Mesodermal cell (in vitro differentiated cells): ENCODE data around the gene POU6F2.

Experiments used
- H3K27ac ChIP-seq: 2 replicates; pipeline ENCODE4 v1.7.0; 2013; ENCODE audit warnings: mild to moderate bottlenecking, low read depth, low read length, moderate library complexity; ENCODE audit not compliant: severe bottlenecking
- H3K36me3 ChIP-seq: 2 replicates; pipeline ENCODE4 v1.7.1; 2013; ENCODE audit warnings: mild to moderate bottlenecking, low read length, moderate library complexity; ENCODE audit not compliant: control insufficient read depth, insufficient read depth
- H3K4me1 ChIP-seq: one replicate; pipeline ENCODE4 v1.7.1; 2013; ENCODE audit warnings: mild to moderate bottlenecking, low read length; ENCODE audit not compliant: insufficient read depth, control insufficient read depth, poor library complexity, severe bottlenecking
- H3K4me3 ChIP-seq: 2 replicates; pipeline ENCODE4 v1.7.0; 2013; ENCODE audit warnings: low read length, control low read depth, mild to moderate bottlenecking; ENCODE audit not compliant: insufficient read depth, poor library complexity, severe bottlenecking; ENCODE audit errors: extremely low read depth
- H3K9me3 ChIP-seq: 2 replicates; pipeline ENCODE4 v1.7.1; 2013; ENCODE audit warnings: mild to moderate bottlenecking, low read length, moderate library complexity; ENCODE audit not compliant: control insufficient read depth
- WGBS, 2 experiments: methylation state at CpG; one replicate each; pipeline ENCODE4 v1.1.5; 2013; ENCODE audit warnings: missing lambda C conversion rate in 2 of 2; ENCODE audit not compliant: insufficient coverage in 2 of 2; 5-methylcytosine and 5-hydroxymethylcytosine counted together

Gene POU6F2

DNA sequence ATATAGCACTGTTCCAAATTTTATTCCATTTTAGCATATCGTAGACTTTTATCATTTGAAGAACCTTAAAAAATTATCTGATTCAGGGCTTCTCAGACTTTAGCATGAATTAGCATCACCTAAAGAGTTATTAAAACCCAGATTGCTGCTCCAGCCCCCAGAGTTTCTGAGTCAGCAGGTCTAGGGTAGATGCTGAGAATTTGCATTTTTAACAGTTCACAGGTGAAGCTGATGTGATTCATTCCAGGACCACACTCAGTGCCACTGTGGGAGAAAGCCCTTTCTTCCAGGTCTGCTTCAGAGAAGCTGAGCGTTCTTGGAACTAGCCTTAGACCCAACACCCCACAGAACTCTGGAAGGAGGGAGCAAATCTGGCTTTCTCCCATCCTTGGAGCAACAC is 414.4 kb downstream of the POU6F2 start:
- Histone ChIP-seq H3K36me3 (no peaks in the 10 kb centered on the region), H3K27ac (no peak overlapping the region), H3K4me1 (no peaks in the 10 kb centered on the region), H3K9me3 (no peaks in the 10 kb centered on the region), H3K4me3 (no peak overlapping the region)
- 70 to 100% methylated on average over 1 to 2 of the region's 2 CpGs for WGBS, 2 experiments

DNA sequence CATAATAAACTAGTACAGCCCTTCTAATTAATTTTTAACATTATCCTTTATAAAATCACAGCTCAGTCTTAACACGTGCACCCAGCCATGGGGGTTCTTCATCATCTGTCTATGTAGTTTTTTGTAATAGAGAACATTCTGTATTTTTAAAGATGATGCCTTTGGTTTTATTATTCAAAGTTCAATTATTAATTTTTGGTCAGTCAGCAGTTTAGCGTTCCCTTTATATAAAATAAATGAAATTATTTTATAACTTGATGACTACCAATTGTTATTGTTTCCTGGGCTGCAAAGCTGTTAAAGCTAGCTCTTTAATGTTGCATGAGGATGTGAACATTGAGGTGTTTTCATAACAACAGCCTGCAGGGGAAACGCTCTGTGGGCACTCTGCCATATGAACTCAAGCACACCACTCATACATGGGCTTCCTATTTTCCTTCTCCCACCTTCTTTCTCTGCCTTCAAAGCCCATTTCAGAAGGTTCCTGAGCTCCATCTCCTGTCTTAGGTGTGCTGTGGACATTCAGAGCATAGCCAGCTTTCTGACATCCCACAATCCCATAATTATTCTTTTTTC is 416.5 kb downstream of the POU6F2 start:
- 60 to 83% methylated on average over 1 of the region's 3 CpGs for WGBS, 2 experiments
- no peak overlapping the region for H3K4me3 ChIP-seq
- no peak overlapping the region for H3K27ac ChIP-seq

DNA sequence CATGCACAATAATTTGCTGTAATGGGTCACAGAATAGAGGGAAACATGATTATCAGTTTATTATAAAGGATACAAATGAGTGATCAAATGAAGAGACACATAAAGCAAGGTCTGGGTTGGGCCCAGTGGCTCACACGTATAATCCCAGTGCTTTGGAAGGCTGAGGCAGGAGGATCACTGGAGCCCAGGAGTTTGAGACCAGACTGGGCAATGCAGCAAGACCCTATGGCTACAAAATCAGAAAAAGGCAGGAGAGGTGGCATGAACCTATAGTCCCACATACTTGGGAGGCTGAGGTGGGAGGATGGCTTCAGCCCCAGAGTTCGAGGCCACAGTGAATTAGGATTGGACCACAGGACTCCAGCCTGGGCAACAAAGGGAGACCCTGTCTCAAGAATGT is 421.7 kb downstream of the POU6F2 start:
- WGBS, 2 experiments: 92 to 95% methylated on average over 2 of the region's 2 CpGs
- Histone ChIP-seq H3K4me3 (no peak overlapping the region), H3K9me3 (no peaks in the 10 kb centered on the region), H3K4me1 (no peaks in the 10 kb centered on the region), H3K27ac (no peak overlapping the region), H3K36me3 (no peaks in the 10 kb centered on the region)

More for the DNA sequence above, 416.5 kb downstream of the POU6F2 start:
- no peaks in the 10 kb centered on the region for H3K9me3 ChIP-seq
- no peaks in the 10 kb centered on the region for H3K4me1 ChIP-seq
- no peaks in the 10 kb centered on the region for H3K36me3 ChIP-seq

DNA sequence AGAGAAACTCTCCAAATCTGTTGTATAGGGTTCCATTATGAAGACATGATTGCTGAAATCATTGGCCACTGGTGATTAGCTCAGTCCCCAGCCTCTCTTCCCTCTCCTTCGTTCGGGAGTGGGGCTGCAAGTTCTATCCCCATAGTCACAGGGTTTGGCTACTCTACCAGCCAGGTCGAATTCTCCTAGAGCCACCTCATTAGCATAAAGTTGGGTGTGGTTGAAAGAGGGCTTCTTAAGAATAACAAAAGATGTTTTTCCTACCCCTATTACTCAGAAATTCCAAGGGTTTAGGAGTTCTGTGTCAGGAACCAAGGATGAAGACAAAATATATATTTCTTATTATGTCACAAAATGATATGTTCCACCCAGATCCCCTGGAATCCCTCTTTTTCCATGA is 422.3 kb downstream of the POU6F2 start:
- H3K36me3 ChIP-seq: no peaks in the 10 kb centered on the region
- H3K4me3 ChIP-seq: no peak overlapping the region
- H3K9me3 ChIP-seq: no peaks in the 10 kb centered on the region
- no peaks in the 10 kb centered on the region for H3K4me1 ChIP-seq
- WGBS, 2 experiments: 55% methylated on average over 2 of the region's 3 CpGs; no CpG with 5 or more reads in 1 of the 2 experiments
- no peak overlapping the region for H3K27ac ChIP-seq

DNA sequence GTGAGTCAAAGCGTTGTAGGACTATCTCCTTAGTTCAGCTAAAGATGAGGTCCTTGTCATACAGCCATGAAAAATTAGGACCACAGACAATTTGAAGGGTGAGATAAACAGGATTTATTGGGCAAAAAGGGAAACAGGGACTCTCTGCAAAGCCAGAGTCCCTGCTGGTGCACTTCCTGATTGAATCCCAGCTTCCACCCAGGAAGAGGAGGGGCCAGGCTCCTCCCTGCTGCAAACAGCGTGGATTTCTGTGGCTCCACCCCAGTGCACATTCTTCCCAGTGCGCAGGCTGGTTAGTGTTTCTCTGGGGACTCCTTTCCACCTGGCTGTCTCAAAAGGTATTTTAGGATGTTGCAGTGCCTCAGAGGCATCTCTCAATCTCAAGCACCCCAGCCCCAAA is 423.1 kb downstream of the POU6F2 start:
- H3K9me3 ChIP-seq: no peaks in the 10 kb centered on the region
- H3K4me3 ChIP-seq: no peak overlapping the region
- no peak overlapping the region for H3K27ac ChIP-seq
- 95 to 100% methylated on average over 1 to 3 of the region's 3 CpGs for WGBS, 2 experiments
- H3K4me1 ChIP-seq: no peaks in the 10 kb centered on the region
- no peaks in the 10 kb centered on the region for H3K36me3 ChIP-seq

DNA sequence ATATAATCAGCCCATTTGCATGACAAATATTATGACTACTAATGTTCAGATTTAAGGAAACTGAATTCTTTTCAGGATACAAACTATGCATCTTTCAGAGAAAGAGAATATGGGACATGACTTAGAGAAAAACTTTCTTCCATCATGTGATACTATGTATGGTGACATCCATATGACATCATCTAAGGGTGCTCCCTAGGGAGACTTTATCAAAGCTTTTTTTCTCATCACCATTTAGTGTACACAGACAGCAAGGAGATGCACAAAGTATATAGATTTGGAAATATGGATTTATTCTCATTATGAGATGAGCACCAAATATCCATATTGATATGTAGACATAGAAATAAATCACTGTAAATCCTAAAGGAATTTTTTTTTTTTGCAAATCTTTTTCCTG is 424.3 kb downstream of the POU6F2 start:
- no peaks in the 10 kb centered on the region for H3K9me3 ChIP-seq
- H3K4me3 ChIP-seq: no peak overlapping the region
- H3K4me1 ChIP-seq: no peaks in the 10 kb centered on the region
- H3K36me3 ChIP-seq: no peaks in the 10 kb centered on the region
- no peak overlapping the region for H3K27ac ChIP-seq

DNA sequence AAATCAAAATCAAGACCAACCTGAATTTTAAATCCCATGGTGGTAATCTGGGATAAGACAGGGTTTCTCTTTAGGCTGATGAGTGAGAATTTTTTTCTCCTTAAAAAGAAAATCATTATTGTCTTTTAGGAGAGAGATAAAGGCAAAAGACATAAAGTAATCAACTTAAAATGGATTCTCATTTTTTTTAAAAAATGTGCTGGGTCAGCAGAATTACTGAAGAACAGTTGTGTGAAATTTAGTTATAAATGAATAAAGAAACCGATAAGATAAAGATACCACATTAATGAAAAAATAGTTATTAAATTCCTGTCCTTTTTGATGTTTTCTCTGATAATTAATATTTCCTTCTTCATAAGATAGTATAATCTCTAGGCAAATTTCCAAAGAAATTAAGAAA is 427.2 kb downstream of the POU6F2 start:
- no peaks in the 10 kb centered on the region for H3K4me1 ChIP-seq
- WGBS, 2 experiments: no CpG with 5 or more reads among the region's 1 CpG
- no peaks in the 10 kb centered on the region for H3K36me3 ChIP-seq
- no peak overlapping the region for H3K4me3 ChIP-seq
- no peak overlapping the region for H3K27ac ChIP-seq
- no peaks in the 10 kb centered on the region for H3K9me3 ChIP-seq

DNA sequence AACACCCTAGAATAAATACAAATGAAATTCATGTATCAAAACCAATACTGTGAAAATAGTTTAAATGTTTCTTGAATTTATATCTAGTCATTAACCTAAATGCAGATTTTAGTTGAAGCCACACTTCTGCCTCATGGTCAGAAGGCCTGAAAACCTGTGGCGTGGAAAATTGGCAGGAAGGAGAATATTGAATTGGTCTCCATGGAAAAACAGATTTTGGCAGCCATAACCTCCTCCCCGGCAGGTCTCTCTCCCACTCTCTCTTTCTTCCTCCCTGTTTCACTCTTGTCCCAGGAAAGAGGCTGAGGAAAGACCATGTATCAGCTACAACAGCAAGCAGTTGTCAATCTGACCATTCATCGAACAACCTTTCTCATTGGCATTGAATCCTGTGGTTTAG is 427.9 kb downstream of the POU6F2 start:
- no peak overlapping the region for H3K27ac ChIP-seq
- H3K36me3 ChIP-seq: no peaks in the 10 kb centered on the region
- no peak overlapping the region for H3K4me3 ChIP-seq
- WGBS, 2 experiments: 93 to 100% methylated on average over 2 of the region's 3 CpGs
- no peaks in the 10 kb centered on the region for H3K9me3 ChIP-seq
- H3K4me1 ChIP-seq: no peaks in the 10 kb centered on the region

DNA sequence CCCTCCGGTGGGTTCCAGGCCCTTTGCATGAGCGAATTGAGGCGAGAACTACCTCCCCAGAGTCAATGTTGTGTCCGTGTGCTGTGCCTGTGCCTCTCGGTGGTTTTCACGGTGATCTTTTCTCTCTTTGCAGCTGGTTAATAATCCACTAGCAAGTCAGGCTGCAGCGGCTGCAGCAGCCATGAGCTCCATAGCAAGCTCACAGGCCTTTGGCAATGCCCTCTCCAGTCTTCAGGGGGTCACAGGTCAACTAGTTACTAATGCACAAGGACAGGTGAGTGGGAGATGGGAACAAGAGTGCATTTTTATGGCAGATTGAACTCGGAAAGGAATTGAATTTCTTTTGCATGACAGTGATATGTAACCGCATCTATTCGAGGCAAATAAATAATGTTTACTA is 428.8 kb downstream of the POU6F2 start:
- no peaks in the 10 kb centered on the region for H3K4me1 ChIP-seq
- H3K27ac ChIP-seq: no peak overlapping the region
- 90 to 92% methylated on average over 9 to 10 of the region's 10 CpGs for WGBS, 2 experiments
- no peak overlapping the region for H3K4me3 ChIP-seq
- no peaks in the 10 kb centered on the region for H3K36me3 ChIP-seq
- H3K9me3 ChIP-seq: no peaks in the 10 kb centered on the region

DNA sequence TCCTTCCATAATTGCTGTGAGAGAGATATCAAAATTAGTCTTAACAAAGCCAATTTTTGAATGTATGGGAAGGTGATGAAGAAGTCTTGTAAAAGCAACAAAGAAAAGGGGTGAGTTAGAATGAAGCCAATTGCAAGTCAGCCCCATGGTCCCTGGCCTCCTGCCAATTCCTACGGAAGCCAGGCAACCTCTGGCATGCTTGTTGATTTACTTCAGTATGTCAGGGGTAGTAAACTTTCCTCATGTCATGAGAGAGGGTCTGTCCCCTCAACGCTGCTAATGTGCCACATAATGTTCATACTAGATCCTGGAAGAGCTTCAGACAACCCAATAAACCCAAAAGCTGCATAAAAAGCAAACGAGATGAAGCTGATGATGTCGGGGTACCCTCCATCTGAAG is 429.4 kb downstream of the POU6F2 start:
- 77 to 86% methylated on average over 3 of the region's 4 CpGs for WGBS, 2 experiments
- Histone ChIP-seq H3K4me3 (no peak overlapping the region), H3K36me3 (no peaks in the 10 kb centered on the region), H3K9me3 (no peaks in the 10 kb centered on the region), H3K27ac (no peak overlapping the region), H3K4me1 (no peaks in the 10 kb centered on the region)

DNA sequence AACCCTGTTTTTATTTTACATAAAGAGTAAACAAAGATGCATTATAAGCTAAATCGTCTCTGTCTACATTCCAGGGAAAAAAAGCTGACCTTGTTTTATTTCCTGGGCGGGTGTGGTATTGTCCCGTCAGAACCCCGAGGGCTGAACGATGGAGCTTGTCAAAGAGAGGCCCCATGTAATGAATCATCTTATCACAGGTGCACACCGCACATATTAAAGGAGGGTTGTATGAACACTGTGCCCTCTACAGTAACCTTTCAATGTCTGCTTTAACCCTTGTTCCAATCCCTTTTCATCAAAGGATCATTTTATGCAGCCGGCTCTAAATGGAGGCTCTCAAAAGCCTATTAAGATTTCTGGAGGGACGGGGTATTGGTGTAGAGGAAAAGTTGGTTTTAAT is 430.0 kb downstream of the POU6F2 start:
- Histone ChIP-seq H3K27ac (no peak overlapping the region), H3K9me3 (no peaks in the 10 kb centered on the region), H3K4me3 (no peak overlapping the region), H3K4me1 (no peaks in the 10 kb centered on the region), H3K36me3 (no peaks in the 10 kb centered on the region)
- WGBS, 2 experiments: 75 to 97% methylated on average over 5 to 6 of the region's 8 CpGs
